PC-9 (cell line): ENCODE measurements around the gene ZCCHC12. TPM values are rescaled to one million over a fixed set of nuclear protein-coding genes. Genes with fewer than 3 reads are reported as not detected.
A peak's percentile ranks its signal among the peaks of the same experiment; 100 is the strongest.

ENCODE experiments used
- BruUV-seq: library from RNA; stranded (reverse); fragments of 400-500 nt; replicated peaks from 2 replicates; lab custom pipeline; 2021; lab: Mats Ljungman, UMichigan
- CTCF ChIA-PET: fragments of 300-600 bp; sonication (Branson Sonifier 250); formaldehyde crosslinking; loops from one replicate; lab custom pipeline; 2022; ENCODE audit warnings: antibody characterized with exemption; lab: Charles Lee
- POLR2A ChIA-PET: fragments of 300-600 bp; sonication (Branson Sonifier 250); formaldehyde crosslinking; loops from one replicate; lab custom pipeline; 2022; ENCODE audit warnings: antibody characterized with exemption; ENCODE audit not compliant: unreplicated experiment; lab: Charles Lee
- DNase-seq, 2 experiments: peaks; one replicate each; pipeline versions ENCODE4 v3.0.0 to v3.0.0-alpha.2; 2015 to 2022; ENCODE audit warnings: mixed read lengths in 1 of 2
- H2AFZ ChIP-seq: fragments of 200-600 bp; sonication (generic); 2 replicates; pipeline ENCODE4 v1.8.1; 2017; ENCODE audit warnings: antibody characterized with exemption
- H3F3A ChIP-seq: fragments of 200-600 bp; sonication (generic); 2 replicates; pipeline ENCODE4 v1.8.1; 2017; ENCODE audit warnings: antibody characterized with exemption, mild to moderate bottlenecking, low read depth; ENCODE audit not compliant: insufficient read depth
- H3K27ac ChIP-seq: fragments of 200-600 bp; sonication (generic); 2 replicates; pipeline ENCODE4 v1.6.1; 2016; ENCODE audit warnings: mixed run types
- H3K27me3 ChIP-seq: fragments of 200-600 bp; sonication (generic); 2 replicates; pipeline ENCODE4 v1.6.1; 2016; ENCODE audit warnings: low read depth, mixed run types; ENCODE audit not compliant: insufficient read depth
- H3K36me3 ChIP-seq: fragments of 200-600 bp; sonication (generic); 2 replicates; pipeline ENCODE4 v1.6.1; 2016; ENCODE audit warnings: low read depth, mixed run types
- H3K4me1 ChIP-seq: fragments of 200-600 bp; sonication (generic); replicated peaks from 2 replicates; pipeline ENCODE4 v1.6.1; 2016; ENCODE audit warnings: mixed run types; ENCODE audit not compliant: insufficient read depth
- H3K4me2 ChIP-seq: fragments of 200-600 bp; sonication (generic); 2 replicates; pipeline ENCODE4 v1.6.1; 2017; ENCODE audit warnings: mixed run types
- H3K4me3 ChIP-seq: fragments of 200-600 bp; sonication (generic); 2 replicates; pipeline ENCODE4 v1.6.1; 2016; ENCODE audit warnings: mixed run types
- H3K79me2 ChIP-seq: fragments of 200-600 bp; sonication (generic); 2 replicates; pipeline ENCODE4 v1.6.1; 2017; ENCODE audit warnings: low read depth, mixed run types
- H3K9me2 ChIP-seq: fragments of 200-600 bp; sonication (generic); 2 replicates; pipeline ENCODE4 v1.8.1; 2017; ENCODE audit warnings: mild to moderate bottlenecking; ENCODE audit not compliant: insufficient read depth
- H3K9me3 ChIP-seq: fragments of 200-600 bp; sonication (generic); 2 replicates; pipeline ENCODE4 v1.8.1; 2016; ENCODE audit warnings: low read depth; ENCODE audit not compliant: insufficient read depth
- H4K20me1 ChIP-seq: fragments of 200-600 bp; sonication (generic); 2 replicates; pipeline ENCODE4 v1.8.1; 2017; ENCODE audit not compliant: insufficient read depth
- EZH2 ChIP-seq: fragments of 200-600 bp; sonication (generic); IDR thresholded peaks from 2 replicates; pipeline ENCODE4 v1.8.0; 2017; ENCODE audit warnings: antibody characterized with exemption, low read depth
- intact Hi-C: fragments of 100-400 bp; cut with micrococcal nuclease; formaldehyde crosslinking; loops from one replicate; pipeline ENCODE4 v1.10.0; 2022; ENCODE audit not compliant: unreplicated experiment
- total RNA-seq: library from RNA; stranded (reverse); gene quantifications from 2 replicates; pipeline ENCODE4 v1.2.3, GENCODE V29; 2021
- TF ChIP-seq, protein P1 (sequence below): fragments of 200-600 bp; sonication (generic); conservative IDR thresholded peaks from 2 replicates; pipeline ENCODE4 v1.6.1; 2017; ENCODE audit warnings: mixed run types, antibody characterized with exemption, mild to moderate bottlenecking, moderate library complexity

The ZCCHC12 gene
- total RNA-seq, 1 experiment from 2014 or later = not detected

GRCh38 chrX:118861338-118861737 lies 37.7 kb downstream of the ZCCHC12 start:
- Histone ChIP-seq H3K4me3 (no peak overlapping the region), H3K9me2 (no peaks in the 10 kb centered on the region), H3K79me2 (no peaks in the 10 kb centered on the region), H3K4me2 (0 out of 2 replicates have a peak overlapping the region, but pooled peaks have one; percentile 3), H3K36me3 (no peaks in the 10 kb centered on the region), H3K27ac (no peak overlapping the region), H3K9me3 (0 out of 2 replicates have a peak, but pooled peaks cover 4% of the 10 kb centered on the region), H2AFZ (no peak overlapping the region), H3K27me3 (no peaks in the 10 kb centered on the region), H3K4me1 (peaks cover 9% of the 10 kb centered on the region; the same call in 1 of the 2 replicates), H4K20me1 (no peaks in the 10 kb centered on the region), H3F3A (no peaks in the 10 kb centered on the region)
- no peak for TF ChIP-seq EZH2
- TF ChIP-seq, protein P1, sequence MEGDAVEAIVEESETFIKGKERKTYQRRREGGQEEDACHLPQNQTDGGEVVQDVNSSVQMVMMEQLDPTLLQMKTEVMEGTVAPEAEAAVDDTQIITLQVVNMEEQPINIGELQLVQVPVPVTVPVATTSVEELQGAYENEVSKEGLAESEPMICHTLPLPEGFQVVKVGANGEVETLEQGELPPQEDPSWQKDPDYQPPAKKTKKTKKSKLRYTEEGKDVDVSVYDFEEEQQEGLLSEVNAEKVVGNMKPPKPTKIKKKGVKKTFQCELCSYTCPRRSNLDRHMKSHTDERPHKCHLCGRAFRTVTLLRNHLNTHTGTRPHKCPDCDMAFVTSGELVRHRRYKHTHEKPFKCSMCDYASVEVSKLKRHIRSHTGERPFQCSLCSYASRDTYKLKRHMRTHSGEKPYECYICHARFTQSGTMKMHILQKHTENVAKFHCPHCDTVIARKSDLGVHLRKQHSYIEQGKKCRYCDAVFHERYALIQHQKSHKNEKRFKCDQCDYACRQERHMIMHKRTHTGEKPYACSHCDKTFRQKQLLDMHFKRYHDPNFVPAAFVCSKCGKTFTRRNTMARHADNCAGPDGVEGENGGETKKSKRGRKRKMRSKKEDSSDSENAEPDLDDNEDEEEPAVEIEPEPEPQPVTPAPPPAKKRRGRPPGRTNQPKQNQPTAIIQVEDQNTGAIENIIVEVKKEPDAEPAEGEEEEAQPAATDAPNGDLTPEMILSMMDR = no peak
- intact Hi-C loops = no loop called here
- BruUV-seq = no TSS peak
- ChIA-PET POLR2A (no interaction called here), CTCF (no interaction called here)
- peak in 1 of 2 experiments; percentile 63 for DNase-seq

DNA sequence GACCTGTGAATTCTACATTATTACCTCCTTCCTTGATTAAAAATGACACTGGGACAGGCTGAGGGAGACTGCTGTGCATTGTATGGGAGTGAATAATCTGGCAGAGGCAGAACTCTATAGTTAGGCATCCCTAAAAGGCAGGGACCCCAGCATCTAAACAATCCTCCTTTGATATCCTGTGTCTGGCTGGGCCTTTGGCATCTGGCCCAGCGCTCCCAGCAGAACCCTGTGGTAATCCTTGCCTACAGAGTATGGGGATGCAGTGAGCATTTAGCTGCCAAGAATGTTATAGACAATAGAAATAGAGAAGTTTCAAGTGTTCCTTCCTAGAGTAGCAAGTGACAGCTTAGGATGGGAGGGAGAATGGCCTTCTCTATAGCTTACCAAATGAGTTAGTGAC lies 38.5 kb downstream of the ZCCHC12 start:
- no peak overlapping the region for H3K4me3 ChIP-seq
- intact Hi-C loops = no loop called here
- no peaks in the 10 kb centered on the region for H3K79me2 ChIP-seq
- no peak overlapping the region for H2AFZ ChIP-seq
- H3K9me2 ChIP-seq = no peaks in the 10 kb centered on the region
- H3K9me3 ChIP-seq = 0 out of 2 replicates have a peak, but pooled peaks cover 4% of the 10 kb centered on the region
- peaks cover 9% of the 10 kb centered on the region; the same call in 1 of the 2 replicates for H3K4me1 ChIP-seq
- BruUV-seq = no TSS peak
- H3K36me3 ChIP-seq = no peaks in the 10 kb centered on the region
- POLR2A ChIA-PET = no interaction called here
- H4K20me1 ChIP-seq = no peaks in the 10 kb centered on the region
- no peak overlapping the region for H3K27ac ChIP-seq
- CTCF ChIA-PET = no interaction called here
- H3F3A ChIP-seq = no peaks in the 10 kb centered on the region
- TF ChIP-seq EZH2 = no peak
- TF ChIP-seq, protein P1 = no peak
- no peak overlapping the region for H3K4me2 ChIP-seq
- H3K27me3 ChIP-seq = no peaks in the 10 kb centered on the region
- no peak for DNase-seq

GRCh38 chrX:118862979-118863378 lies 39.4 kb downstream of the ZCCHC12 start:
- DNase-seq = no peak
- H4K20me1 ChIP-seq = no peaks in the 10 kb centered on the region
- H3K4me3 ChIP-seq = no peak overlapping the region
- CTCF ChIA-PET = no interaction called here
- peaks cover 9% of the 10 kb centered on the region; the same call in 1 of the 2 replicates for H3K4me1 ChIP-seq
- H3K27me3 ChIP-seq = no peaks in the 10 kb centered on the region
- H3K9me2 ChIP-seq = no peaks in the 10 kb centered on the region
- H3F3A ChIP-seq = no peaks in the 10 kb centered on the region
- TF ChIP-seq, protein P1 = no peak
- TF ChIP-seq EZH2 = no peak
- BruUV-seq = no TSS peak
- 0 out of 2 replicates have a peak, but pooled peaks cover 4% of the 10 kb centered on the region for H3K9me3 ChIP-seq
- no peak overlapping the region for H2AFZ ChIP-seq
- H3K4me2 ChIP-seq = no peak overlapping the region
- H3K27ac ChIP-seq = no peak overlapping the region
- intact Hi-C loops = no loop called here
- POLR2A ChIA-PET = interaction anchor here (0.6 kb wide), 1 partner anchor 928 kb away, joined by 3 read pairs; the partner anchor contains the start of gene RPL39
- H3K36me3 ChIP-seq = no peaks in the 10 kb centered on the region
- H3K79me2 ChIP-seq = no peaks in the 10 kb centered on the region
